Activated CD8-positive, alpha-beta T cell treated with anti-CD3 and anti-CD28 coated beads, Interleukin-2, amount 10 ng/mL, durations not matched to agents 7 days and 5 days (primary cell): Measurements from ENCODE around the gene PDE4D. TPM values are rescaled to one million over a fixed set of nuclear protein-coding genes. Genes with fewer than 3 reads are reported as not detected.

ENCODE experiments used
- ATAC-seq: fragments of 150-1000 bp; cut with Tn5 transposase; one replicate; pipeline ENCODE4 v1.10.0; 2021; ENCODE audit warnings: moderate library complexity
- CTCF ChIA-PET: fragments of 350-600 bp; sonication (Branson Sonifier 250); formaldehyde crosslinking; loops from one replicate; lab custom pipeline; 2021; ENCODE audit warnings: antibody characterized with exemption; lab: Charles Lee
- POLR2A ChIA-PET: fragments of 350-600 bp; sonication (Branson Sonifier 250); formaldehyde crosslinking; loops from one replicate; lab custom pipeline; 2021; ENCODE audit warnings: antibody characterized with exemption; lab: Charles Lee
- DNase-seq: peaks from one replicate; pipeline ENCODE4 v3.0.0-alpha.2; 2020
- H3K27ac Mint-ChIP-seq: one replicate; pipeline ENCODE4 v1.8.0; 2021; ENCODE audit warnings: mild to moderate bottlenecking, mixed read lengths
- H3K27me3 Mint-ChIP-seq: one replicate; pipeline ENCODE4 v1.8.0; 2021; ENCODE audit warnings: low read depth, mixed read lengths
- H3K36me3 Mint-ChIP-seq: one replicate; pipeline ENCODE4 v1.8.0; 2021; ENCODE audit warnings: low read depth, mixed read lengths
- H3K4me1 Mint-ChIP-seq: one replicate; pipeline ENCODE4 v1.8.0; 2021; ENCODE audit warnings: low read depth, mixed read lengths
- H3K4me3 Mint-ChIP-seq: one replicate; pipeline ENCODE4 v1.8.0; 2021; ENCODE audit warnings: mild to moderate bottlenecking, mixed read lengths
- H3K9me3 Mint-ChIP-seq: one replicate; pipeline ENCODE4 v1.8.0; 2022; ENCODE audit warnings: mixed read lengths; ENCODE audit not compliant: insufficient read depth
- total RNA-seq, 2 experiments: library from RNA; stranded (reverse); gene quantifications; one replicate each; pipeline ENCODE4 v1.2.3, GENCODE V29; 2021

PDE4D gene
- total RNA-seq, 2 experiments from 2014 or later = 65.4 to 70.7 TPM

DNA sequence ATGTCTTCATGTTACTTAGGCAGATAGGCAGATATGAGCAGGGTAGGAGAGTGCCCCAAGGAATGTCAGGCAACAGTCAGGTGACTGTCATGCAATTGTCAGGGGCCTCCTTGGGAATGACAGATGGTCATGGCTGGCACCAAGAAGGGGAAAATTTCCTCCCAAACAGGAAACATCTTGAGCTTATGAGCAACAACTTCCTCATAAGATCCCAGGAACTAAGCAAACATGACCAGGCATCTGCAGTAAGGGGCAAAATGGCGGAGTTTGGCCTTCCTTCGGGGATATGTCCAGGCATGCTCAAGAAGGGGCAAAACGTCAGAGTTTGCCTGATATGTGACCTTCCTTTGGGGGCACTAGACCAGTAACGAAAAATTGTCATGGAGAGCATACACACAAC, 591.8 kb downstream of the PDE4D start:
- Mint-ChIP-seq H3K4me1 (peaks cover 3% of the 10 kb centered on the region), H3K9me3 (no peaks in the 10 kb centered on the region), H3K36me3 (no peaks in the 10 kb centered on the region), H3K27me3 (peaks cover 3% of the 10 kb centered on the region), H3K27ac (peak overlapping the region; percentile 31), H3K4me3 (no peak overlapping the region)
- DNase-seq (no peak), ATAC-seq (no peak)
- POLR2A ChIA-PET = no interaction called here
- CTCF ChIA-PET = no interaction called here

DNA sequence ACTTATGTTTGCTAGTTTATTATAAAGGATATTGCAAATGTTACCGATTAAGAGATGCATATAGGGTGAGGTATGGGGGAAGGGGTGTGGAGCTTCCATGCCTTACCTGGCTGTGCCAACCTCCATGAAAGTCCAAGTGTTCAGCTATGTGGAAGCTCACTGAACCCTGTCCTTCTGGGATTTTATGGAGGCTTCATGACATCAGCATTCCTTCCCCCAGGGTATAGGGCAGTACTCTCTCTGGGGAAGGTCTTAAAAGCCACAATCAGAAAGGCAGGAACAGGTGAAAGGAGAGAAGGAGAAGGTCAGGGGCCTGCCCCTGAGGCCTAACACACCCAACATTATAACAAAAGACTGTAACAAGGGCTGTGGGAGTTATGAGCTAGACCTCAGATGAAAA, 592.6 kb downstream of the PDE4D start:
- Mint-ChIP-seq H3K4me1 (peaks cover 6% of the 10 kb centered on the region), H3K4me3 (no peak overlapping the region), H3K27me3 (peaks cover 3% of the 10 kb centered on the region), H3K9me3 (no peaks in the 10 kb centered on the region), H3K36me3 (no peaks in the 10 kb centered on the region), H3K27ac (no peak overlapping the region)
- POLR2A ChIA-PET = no interaction called here
- DNase-seq = no peak
- CTCF ChIA-PET = no interaction called here
- no peak for ATAC-seq

DNA sequence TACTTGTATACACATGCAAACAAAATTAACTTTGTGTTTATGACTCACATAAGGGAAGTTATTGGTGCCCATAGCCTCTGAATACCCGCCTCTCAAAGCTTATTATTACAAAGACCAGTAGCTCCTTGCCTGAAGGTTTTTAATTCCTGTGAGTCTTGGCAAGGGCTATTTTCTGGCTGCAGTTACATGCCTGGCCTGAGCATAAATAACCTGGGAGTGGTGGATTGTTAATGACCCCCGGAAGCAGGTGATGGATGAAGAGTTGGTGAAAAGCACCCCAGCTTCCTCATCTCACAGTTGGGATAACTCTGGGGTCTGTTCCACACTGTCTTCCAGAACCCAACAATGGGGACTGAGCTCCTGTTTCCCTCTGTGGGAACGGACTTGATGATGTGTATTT, 594.5 kb downstream of the PDE4D start:
- Mint-ChIP-seq H3K27ac (no peak overlapping the region), H3K27me3 (no peaks in the 10 kb centered on the region), H3K36me3 (no peaks in the 10 kb centered on the region), H3K4me1 (peaks cover 6% of the 10 kb centered on the region), H3K9me3 (no peaks in the 10 kb centered on the region), H3K4me3 (no peak overlapping the region)
- ChIA-PET CTCF (no interaction called here), POLR2A (no interaction called here)
- ATAC-seq (no peak), DNase-seq (no peak)

DNA sequence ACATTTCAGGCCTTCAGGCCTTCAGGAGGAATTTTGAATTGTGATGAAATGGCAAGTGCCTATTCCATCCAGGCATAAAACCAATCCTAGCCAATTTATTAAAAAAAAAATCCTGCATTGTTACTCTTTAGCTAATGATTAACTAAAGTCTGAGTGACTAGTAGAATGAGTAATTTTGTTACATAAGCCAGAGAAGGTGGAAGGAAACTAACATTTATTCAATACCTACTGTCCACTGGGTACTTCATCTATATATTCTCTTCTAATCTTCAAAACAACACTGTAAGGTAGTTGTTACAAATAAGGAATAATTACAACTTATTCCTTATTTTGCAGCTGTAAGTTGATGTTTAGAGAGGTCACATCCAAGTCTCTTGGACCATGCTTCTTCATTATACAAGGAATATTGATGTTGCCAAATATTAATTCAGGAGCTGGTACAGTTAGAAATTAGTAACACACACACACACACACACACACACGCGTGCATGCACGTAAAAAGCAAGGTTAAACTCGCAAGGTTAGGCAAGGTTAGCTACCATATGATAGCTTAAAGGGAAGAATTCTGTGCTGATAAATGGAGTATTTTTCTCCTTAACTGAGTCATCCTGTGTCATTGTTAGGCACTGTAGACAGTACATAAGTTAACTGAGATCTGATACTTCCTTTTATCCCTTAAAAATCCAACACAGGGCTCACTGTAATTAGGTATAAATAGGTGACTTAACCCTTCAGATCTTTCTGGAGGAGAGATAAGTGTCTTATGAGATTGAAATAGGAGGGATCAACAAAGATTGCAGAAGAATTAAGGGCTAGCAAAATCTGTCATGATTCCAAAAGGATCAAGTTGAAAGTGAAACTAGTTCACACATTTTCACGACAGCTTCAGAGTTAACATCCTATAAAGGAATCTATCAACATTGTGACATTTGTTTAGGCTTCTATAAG, 596.9 kb downstream of the PDE4D start:
- no peaks in the 10 kb centered on the region for H3K9me3 Mint-ChIP-seq
- no peak for DNase-seq
- H3K27me3 Mint-ChIP-seq = peaks cover 2% of the 10 kb centered on the region
- POLR2A ChIA-PET = no interaction called here
- no peak for ATAC-seq
- H3K4me1 Mint-ChIP-seq = peaks cover 6% of the 10 kb centered on the region
- H3K4me3 Mint-ChIP-seq = peak overlapping the region; percentile 53
- no peaks in the 10 kb centered on the region for H3K36me3 Mint-ChIP-seq
- CTCF ChIA-PET = interaction anchor here (1.1 kb wide), 1 partner anchor 13 kb away, joined by 3 read pairs; no protein-coding TSS in a partner anchor
- no peak overlapping the region for H3K27ac Mint-ChIP-seq

DNA sequence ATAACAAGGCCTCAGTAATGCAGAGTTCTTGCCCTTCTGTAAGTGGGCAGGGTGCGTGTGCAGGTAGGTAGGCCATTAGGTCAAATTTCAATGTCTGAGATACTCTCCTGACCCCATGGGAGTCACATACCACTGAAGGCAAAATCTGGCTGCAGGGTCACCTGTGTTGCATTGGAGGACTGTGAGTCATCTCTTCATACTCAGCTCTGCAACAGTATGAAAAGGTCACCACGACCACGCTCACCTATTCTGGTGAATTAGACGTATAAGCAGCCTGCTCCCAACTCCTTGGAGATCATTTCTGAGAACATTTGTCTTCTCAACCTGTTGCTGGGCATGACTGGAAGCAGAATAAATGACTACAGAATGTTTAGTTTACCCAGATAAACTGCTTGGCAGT, 599.8 kb downstream of the PDE4D start:
- Mint-ChIP-seq H3K36me3 (no peaks in the 10 kb centered on the region), H3K27ac (no peak overlapping the region), H3K4me3 (no peak overlapping the region), H3K9me3 (no peaks in the 10 kb centered on the region), H3K4me1 (peaks cover 6% of the 10 kb centered on the region), H3K27me3 (peaks cover 9% of the 10 kb centered on the region)
- CTCF ChIA-PET = no interaction called here
- no peak for DNase-seq
- no peak for ATAC-seq
- POLR2A ChIA-PET = no interaction called here

DNA sequence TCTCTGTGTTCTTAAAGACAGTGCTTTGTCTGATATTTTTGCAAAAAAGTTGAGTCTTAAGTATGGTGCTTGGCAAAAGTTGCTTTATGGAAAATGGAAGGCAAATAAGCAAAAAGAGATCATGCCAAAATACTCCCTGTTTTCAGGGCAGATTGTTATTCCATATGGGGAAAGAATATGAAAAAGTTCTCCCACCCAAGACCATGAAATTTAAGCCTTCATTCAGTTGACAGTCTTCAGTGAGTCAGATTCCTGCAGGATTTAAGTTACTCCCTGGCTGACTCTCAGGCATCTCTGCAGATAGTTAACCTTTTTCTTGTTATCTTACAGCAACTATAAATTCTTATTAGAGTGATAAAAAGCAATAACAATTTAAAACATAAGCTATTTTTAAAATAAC, 601.6 kb downstream of the PDE4D start:
- peaks cover 5% of the 10 kb centered on the region for H3K4me1 Mint-ChIP-seq
- ChIA-PET CTCF (no interaction called here), POLR2A (no interaction called here)
- ATAC-seq (no peak), DNase-seq (no peak)
- H3K27ac Mint-ChIP-seq = no peak overlapping the region
- H3K4me3 Mint-ChIP-seq = no peak overlapping the region
- H3K36me3 Mint-ChIP-seq = no peaks in the 10 kb centered on the region
- H3K9me3 Mint-ChIP-seq = no peaks in the 10 kb centered on the region
- peaks cover 17% of the 10 kb centered on the region for H3K27me3 Mint-ChIP-seq

DNA sequence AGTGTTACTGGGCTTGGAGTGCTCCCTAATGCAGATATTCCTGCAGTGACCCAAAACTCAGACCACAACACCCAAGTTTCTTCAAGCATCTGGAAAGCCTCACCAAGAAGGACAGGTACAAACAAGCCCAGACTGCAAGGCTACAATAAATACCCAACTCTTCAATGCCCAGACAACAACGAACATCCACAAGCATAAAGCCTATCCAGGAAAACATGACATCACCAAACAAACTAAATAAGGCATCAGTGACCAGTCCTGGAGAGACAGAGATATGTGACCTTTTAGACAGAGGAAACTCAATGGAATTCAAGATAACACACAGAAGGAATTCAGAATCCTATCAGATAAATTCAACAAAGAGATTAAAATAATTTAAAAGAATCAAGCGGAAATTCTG, 605.6 kb downstream of the PDE4D start:
- Mint-ChIP-seq H3K27me3 (peaks cover 19% of the 10 kb centered on the region), H3K36me3 (no peaks in the 10 kb centered on the region), H3K9me3 (no peaks in the 10 kb centered on the region), H3K4me3 (no peak overlapping the region), H3K4me1 (no peaks in the 10 kb centered on the region), H3K27ac (no peak overlapping the region)
- ChIA-PET CTCF (no interaction called here), POLR2A (no interaction called here)
- DNase-seq = no peak
- no peak for ATAC-seq

DNA sequence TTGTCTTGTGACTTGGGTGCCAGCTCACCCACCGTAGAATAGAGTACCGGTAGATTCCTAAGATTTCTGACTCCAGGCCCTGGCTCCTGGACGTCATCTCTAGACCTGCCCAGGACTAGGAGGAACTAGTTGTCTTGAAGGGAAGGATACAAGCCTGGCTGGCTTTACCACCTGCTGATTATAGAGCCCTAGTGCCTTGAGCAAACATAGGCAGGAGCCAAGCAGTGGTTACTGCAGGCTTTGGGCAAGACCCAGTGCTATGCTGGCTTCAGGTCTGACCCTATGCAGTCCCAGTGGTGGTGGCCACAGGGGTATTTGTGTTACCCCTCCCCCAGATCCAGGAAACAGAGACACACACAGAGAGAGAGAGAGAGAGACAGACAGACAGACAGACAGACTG, 606.2 kb downstream of the PDE4D start:
- no peak for ATAC-seq
- DNase-seq = no peak
- Mint-ChIP-seq H3K36me3 (no peaks in the 10 kb centered on the region), H3K27ac (no peak overlapping the region), H3K27me3 (peaks cover 19% of the 10 kb centered on the region), H3K4me1 (no peaks in the 10 kb centered on the region), H3K9me3 (no peaks in the 10 kb centered on the region), H3K4me3 (no peak overlapping the region)
- ChIA-PET POLR2A (no interaction called here), CTCF (no interaction called here)

DNA sequence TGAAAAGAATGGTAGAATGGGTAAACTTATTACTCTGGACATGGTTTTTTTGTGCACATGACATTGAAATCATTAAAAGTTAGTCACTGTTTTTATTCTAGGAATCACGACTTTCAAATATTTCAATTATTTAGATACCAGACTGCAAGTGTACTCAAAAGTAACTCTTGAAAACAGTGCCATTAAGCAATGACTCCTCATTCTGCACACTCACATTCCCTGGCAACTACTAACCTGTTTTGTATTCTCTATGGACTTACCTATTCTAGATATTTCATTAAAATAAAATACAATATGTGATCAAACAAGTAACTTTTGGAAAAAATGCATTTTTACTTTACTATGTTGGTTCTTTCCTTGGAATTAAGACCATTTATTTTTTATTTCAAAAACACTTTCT, 607.0 kb downstream of the PDE4D start:
- H3K4me1 Mint-ChIP-seq = no peaks in the 10 kb centered on the region
- ChIA-PET CTCF (no interaction called here), POLR2A (interaction anchor here (0.5 kb wide), 1 partner anchor 260 kb away, joined by 3 read pairs; no protein-coding TSS in a partner anchor)
- H3K4me3 Mint-ChIP-seq = no peak overlapping the region
- H3K36me3 Mint-ChIP-seq = no peaks in the 10 kb centered on the region
- H3K27me3 Mint-ChIP-seq = peaks cover 19% of the 10 kb centered on the region
- DNase-seq (no peak), ATAC-seq (no peak)
- H3K27ac Mint-ChIP-seq = no peak overlapping the region
- no peaks in the 10 kb centered on the region for H3K9me3 Mint-ChIP-seq

DNA sequence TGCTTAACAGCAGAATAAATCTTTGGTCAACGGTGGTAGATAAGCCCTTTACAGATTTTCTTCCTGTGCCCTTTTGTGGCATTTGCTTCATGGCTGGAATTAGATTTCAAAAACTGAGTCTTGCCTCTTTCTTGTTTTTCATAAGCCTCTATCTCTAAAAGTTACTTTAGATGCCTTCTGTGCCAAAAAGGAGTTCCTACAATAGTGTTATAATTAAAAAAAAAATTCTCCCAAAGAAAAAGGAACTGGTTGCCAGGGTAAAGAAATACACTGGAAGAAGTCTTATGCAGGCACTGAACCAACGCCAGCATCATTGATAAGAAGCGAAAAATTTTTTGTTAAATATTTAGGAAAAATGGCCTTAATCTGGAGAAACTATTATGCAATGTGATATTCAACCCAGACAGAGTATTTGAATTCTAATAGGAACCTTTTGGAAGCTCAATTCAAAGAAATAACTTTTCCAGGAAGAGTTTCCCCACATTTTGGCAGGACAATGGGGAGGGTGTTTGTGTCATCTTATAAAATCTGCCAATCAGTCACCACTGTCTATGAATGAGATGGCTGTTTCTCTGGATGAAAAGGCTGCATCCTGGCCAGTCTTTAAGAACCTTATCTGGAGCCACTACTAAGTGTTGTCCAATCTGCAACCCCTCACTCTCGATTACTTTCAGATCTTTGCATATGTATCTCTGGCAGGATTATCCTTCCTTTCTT, 608.1 kb downstream of the PDE4D start:
- Mint-ChIP-seq H3K9me3 (no peaks in the 10 kb centered on the region), H3K27ac (no peak overlapping the region), H3K27me3 (peaks cover 23% of the 10 kb centered on the region), H3K4me1 (no peaks in the 10 kb centered on the region), H3K36me3 (no peaks in the 10 kb centered on the region), H3K4me3 (no peak overlapping the region)
- ATAC-seq (no peak), DNase-seq (no peak)
- ChIA-PET POLR2A (no interaction called here), CTCF (no interaction called here)

DNA sequence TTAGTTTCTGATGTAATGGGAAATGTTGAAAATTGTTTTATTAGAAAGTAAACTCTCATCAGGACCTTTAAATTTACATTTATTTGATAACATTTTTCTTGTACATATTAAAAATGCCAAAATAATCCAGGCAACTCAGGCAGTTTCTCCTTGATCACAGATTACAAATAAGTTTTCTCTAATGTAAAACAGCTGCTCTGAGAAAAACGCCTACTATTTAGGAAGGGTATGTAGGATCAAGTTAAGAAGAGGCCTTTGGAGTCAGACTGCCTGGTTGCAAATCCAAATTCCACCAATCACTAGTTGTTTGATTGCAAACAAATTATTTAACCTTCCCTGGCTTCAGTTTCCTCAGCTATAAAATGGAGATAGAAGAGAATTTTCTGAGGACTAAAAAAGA, 610.8 kb downstream of the PDE4D start:
- POLR2A ChIA-PET = no interaction called here
- H3K36me3 Mint-ChIP-seq = no peaks in the 10 kb centered on the region
- CTCF ChIA-PET = interaction anchor here (1.5 kb wide), 1 partner anchor 14 kb away, joined by 3 read pairs; no protein-coding TSS in a partner anchor
- H3K27me3 Mint-ChIP-seq = peaks cover 11% of the 10 kb centered on the region
- no peak for ATAC-seq
- no peak for DNase-seq
- H3K9me3 Mint-ChIP-seq = no peaks in the 10 kb centered on the region
- H3K27ac Mint-ChIP-seq = no peak overlapping the region
- H3K4me3 Mint-ChIP-seq = no peak overlapping the region
- H3K4me1 Mint-ChIP-seq = no peaks in the 10 kb centered on the region

DNA sequence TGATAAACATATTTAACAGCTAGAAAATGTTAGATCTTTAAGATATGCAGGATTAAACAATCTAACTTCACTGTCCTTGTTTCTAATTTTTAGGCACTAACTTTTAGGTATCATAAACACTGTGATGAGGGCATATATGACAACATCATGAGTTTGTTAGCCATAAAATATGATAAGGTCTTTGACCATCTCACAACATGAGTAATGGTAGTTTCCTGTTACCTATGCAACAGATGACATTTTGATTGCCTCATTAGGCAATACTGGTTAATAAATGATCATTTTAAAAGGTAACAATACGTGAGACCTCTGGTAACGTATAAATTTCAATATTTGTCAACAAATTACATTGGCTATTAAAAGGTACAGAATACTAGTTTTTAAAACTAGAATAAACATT, 613.5 kb downstream of the PDE4D start:
- ChIA-PET POLR2A (no interaction called here), CTCF (no interaction called here)
- Mint-ChIP-seq H3K36me3 (no peaks in the 10 kb centered on the region), H3K9me3 (no peaks in the 10 kb centered on the region), H3K27me3 (peaks cover 25% of the 10 kb centered on the region), H3K4me3 (no peak overlapping the region), H3K27ac (no peak overlapping the region), H3K4me1 (peaks cover 10% of the 10 kb centered on the region)
- no peak for DNase-seq
- ATAC-seq = no peak
